B cell (primary cell): ENCODE data around the gene PCDHGA9.

Experiments
- EZH2 ChIP-seq: IDR thresholded peaks from 2 replicates; pipeline ENCODE4 v1.6.1; 2012; ENCODE audit warnings: borderline replicate concordance, low read depth, mild to moderate bottlenecking, moderate library complexity, low read length; ENCODE audit not compliant: insufficient read depth, poor library complexity, severe bottlenecking
- TF ChIP-seq, protein P1 (sequence below): fragments of 200-600 bp; IDR thresholded peaks from one replicate; pipeline ENCODE4 v1.8.0; 2022; ENCODE audit warnings: antibody characterized with exemption, mild to moderate bottlenecking

DNA sequence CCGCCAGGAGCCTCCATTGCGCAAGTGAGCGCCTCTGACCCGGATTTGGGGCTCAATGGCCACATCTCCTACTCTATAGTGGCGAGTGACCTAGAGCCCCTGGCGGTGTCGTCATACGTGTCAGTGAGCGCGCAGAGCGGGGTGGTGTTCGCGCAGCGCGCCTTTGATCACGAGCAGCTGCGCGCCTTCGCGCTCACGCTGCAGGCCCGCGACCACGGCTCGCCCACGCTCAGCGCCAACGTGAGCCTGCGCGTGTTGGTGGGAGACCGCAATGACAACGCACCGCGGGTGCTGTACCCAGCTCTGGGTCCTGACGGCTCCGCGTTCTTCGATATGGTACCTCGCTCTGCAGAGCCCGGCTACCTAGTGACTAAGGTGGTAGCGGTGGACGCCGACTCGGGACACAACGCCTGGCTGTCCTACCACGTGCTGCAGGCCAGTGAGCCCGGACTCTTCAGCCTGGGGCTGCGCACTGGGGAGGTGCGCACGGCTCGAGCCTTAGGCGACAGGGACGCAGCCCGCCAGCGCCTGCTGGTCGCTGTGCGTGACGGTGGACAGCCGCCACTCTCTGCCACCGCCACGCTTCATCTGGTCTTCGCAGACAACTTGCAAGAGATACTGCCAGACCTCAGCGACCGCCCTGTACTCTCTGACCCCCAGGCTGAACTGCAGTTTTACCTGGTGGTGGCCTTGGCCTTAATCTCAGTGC is 7.2 kb downstream of the PCDHGA9 start:
- TF ChIP-seq, protein P1, sequence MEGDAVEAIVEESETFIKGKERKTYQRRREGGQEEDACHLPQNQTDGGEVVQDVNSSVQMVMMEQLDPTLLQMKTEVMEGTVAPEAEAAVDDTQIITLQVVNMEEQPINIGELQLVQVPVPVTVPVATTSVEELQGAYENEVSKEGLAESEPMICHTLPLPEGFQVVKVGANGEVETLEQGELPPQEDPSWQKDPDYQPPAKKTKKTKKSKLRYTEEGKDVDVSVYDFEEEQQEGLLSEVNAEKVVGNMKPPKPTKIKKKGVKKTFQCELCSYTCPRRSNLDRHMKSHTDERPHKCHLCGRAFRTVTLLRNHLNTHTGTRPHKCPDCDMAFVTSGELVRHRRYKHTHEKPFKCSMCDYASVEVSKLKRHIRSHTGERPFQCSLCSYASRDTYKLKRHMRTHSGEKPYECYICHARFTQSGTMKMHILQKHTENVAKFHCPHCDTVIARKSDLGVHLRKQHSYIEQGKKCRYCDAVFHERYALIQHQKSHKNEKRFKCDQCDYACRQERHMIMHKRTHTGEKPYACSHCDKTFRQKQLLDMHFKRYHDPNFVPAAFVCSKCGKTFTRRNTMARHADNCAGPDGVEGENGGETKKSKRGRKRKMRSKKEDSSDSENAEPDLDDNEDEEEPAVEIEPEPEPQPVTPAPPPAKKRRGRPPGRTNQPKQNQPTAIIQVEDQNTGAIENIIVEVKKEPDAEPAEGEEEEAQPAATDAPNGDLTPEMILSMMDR, result no peak
- TF ChIP-seq EZH2, result no peak
